ENCODE data around the gene SLC26A1.

DNA sequence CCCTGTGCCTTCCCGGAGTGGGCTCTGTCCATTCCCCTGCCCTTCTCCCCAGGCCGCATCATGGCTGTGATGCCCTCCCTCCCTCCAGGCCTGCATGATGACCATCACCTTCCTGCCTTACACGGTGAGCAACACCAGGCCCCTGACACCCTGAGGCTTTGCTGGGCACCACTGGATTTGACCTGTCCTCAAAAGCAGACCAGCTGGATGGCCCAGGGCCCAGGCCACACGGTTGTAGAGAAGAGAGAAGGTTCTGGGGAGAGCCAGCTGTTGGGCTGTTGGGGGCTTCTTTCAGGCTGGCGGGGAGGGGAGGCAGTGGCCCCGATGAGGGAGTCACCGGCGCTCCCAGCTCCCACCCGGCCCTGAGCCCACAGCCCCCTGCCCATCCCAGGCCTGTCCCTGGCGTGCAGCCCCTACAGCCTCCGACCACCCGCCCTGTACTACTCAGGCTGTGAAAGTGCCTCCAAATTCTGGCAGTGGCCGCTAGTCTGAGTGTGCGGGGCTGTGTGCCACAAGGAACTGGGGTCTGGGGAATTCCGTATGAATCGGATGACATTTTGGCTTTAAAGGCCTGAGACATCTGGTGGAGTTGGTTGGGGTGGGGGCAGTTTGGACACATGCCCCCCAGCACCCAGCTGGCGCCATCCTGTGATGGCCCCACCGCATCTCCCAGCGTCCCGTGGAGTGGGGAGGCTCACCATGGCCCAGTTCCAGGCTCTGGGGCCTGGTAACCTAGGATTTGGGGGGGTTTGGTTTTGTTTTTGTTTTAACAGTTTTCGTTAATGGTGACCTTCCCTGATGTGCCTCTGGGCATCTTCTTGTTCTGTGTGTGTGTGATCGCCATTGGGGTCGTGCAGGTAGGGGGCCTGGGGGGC, 41.4 kb downstream of the SLC26A1 start:
- TF ChIP-seq POLR2A (IDR thresholded peaks at IDR 0.05) = no peak
- TF ChIP-seq, protein P1, sequence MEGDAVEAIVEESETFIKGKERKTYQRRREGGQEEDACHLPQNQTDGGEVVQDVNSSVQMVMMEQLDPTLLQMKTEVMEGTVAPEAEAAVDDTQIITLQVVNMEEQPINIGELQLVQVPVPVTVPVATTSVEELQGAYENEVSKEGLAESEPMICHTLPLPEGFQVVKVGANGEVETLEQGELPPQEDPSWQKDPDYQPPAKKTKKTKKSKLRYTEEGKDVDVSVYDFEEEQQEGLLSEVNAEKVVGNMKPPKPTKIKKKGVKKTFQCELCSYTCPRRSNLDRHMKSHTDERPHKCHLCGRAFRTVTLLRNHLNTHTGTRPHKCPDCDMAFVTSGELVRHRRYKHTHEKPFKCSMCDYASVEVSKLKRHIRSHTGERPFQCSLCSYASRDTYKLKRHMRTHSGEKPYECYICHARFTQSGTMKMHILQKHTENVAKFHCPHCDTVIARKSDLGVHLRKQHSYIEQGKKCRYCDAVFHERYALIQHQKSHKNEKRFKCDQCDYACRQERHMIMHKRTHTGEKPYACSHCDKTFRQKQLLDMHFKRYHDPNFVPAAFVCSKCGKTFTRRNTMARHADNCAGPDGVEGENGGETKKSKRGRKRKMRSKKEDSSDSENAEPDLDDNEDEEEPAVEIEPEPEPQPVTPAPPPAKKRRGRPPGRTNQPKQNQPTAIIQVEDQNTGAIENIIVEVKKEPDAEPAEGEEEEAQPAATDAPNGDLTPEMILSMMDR (IDR thresholded peaks at IDR 0.05) = no peak

Data from transverse colon (tissue), 3 donors.